Breast epithelium (tissue), 4 donors: ENCODE results near the gene TRIM7. TPM values are rescaled to one million over a fixed set of nuclear protein-coding genes. Genes with fewer than 3 reads are reported as not detected.
"Not testable (repeated sequence)": the region's sequence is repeated elsewhere in the genome, so short reads cannot be mapped to it uniquely, and the experiment has no call there.

Source experiments
- DNase-seq, 2 donors: peaks; one replicate each; pipeline ENCODE4 v3.0.0-alpha.2; 2019; ENCODE audit warnings: low spot score in 2 of 2
- H3K27ac ChIP-seq, 2 donors: fragments of 200-600 bp; sonication (generic) in 1 of 2; one replicate each; pipeline ENCODE4 v1.5.1; 2016 to 2019; ENCODE audit warnings: mild to moderate bottlenecking in 1 of 2
- H3K27me3 ChIP-seq, 2 donors: fragments of 200-600 bp; sonication (generic) in 1 of 2; one replicate each; pipeline versions ENCODE4 v1.5.1 to v1.6.0; 2017 to 2019; ENCODE audit warnings: control low read depth in 1 of 2, mild to moderate bottlenecking in 1 of 2
- H3K36me3 ChIP-seq: fragments of 200-600 bp; one replicate; pipeline ENCODE4 v1.5.1; 2019
- H3K4me1 ChIP-seq, 2 donors: fragments of 200-600 bp; sonication (generic); one replicate each; pipeline ENCODE4 v1.5.1; 2016 to 2019; ENCODE audit warnings: control low read depth in 1 of 2
- H3K4me3 ChIP-seq, 3 donors: fragments of 200-600 bp; sonication (generic); 1 replicate in 2 of 3; 2 replicates in 1 of 3; pipeline ENCODE4 v1.5.1; 2016 to 2019; ENCODE audit warnings: mild to moderate bottlenecking in 3 of 3, moderate library complexity in 2 of 3
- H3K9me3 ChIP-seq, 2 donors: fragments of 200-600 bp; sonication (generic) in 1 of 2; one replicate each; pipeline ENCODE4 v1.5.1; 2016 to 2019; ENCODE audit warnings: control low read depth in 1 of 2
- POLR2A ChIP-seq: fragments of 450-650 bp; IDR thresholded peaks from one replicate; pipeline ENCODE4 v1.6.1; 2016; ENCODE audit warnings: antibody characterized with exemption, mild to moderate bottlenecking, moderate library complexity
- POLR2AphosphoS5 ChIP-seq, 3 donors: sonication (generic); formaldehyde crosslinking; IDR thresholded peaks; one replicate each; pipeline ENCODE4 v1.6.1; 2017; ENCODE audit warnings: antibody characterized with exemption in 3 of 3
- intact Hi-C: fragments of 100-400 bp; cut with DNase I; formaldehyde crosslinking; loops from one replicate; pipeline ENCODE4 v1.15.1; 2023; ENCODE audit warnings: low total_unique reads
- total RNA-seq, 3 donors: library from RNA; depleted of rRNA; stranded (reverse); fragments of >200 nt; gene quantifications; one replicate each; pipeline ENCODE4 v1.1.0, GENCODE V29; 2016
- TF ChIP-seq, protein P1 (sequence below), 3 donors: fragments of 450-650 bp; IDR thresholded peaks; one replicate each; pipeline ENCODE4 v1.5.1; 2016 to 2017; ENCODE audit warnings: antibody characterized with exemption in 3 of 3, mild to moderate bottlenecking in 3 of 3, moderate library complexity in 3 of 3

Gene TRIM7
- total RNA-seq, 3 donors from 2014 or later = 0.29 to 5.4 (median 5.2) TPM

DNA sequence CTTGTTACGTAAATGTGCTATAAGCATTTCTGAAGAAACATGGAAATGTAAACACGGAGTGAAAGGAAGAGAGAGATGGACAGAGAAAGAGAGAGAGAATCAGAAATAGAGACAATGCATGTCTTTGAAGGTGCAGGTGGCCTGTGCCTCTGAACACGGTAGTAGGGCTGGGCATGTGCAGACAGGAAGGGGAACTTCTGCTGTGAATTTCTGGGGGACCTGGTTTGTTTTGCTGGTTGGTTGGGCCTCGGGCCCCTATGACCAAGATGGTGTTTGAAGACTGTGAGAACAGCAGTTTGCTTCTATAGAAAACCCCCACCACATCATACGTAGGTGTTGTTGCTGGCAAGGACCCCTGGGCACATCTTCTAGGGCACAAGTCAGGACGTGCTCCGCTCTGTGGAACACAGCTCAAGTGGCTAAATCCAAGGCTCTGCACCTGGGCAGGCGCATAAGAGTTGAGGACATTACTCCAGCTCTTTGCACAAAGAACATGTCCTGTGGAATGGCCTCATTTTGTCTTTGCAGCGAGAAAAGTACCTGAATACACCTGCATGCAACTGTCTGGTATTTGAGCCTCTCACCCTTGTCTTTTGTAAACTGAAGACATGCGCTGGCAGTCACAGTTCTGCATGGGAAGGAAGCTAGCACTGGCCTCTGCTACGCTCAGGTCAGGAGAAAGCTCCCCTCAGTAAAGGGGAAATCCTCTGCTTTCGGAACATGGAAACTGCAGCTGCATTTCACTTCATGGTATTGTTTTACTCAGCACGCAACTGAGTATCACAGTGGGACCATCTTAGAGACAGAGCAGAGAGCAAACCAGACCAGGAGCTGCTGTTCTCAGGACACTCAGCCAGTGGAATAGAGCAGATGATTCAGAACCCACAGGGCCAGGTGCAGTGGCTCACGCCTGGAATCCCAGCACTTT, 54.9 kb downstream of the TRIM7 start:
- no peak overlapping the region for H3K4me3 ChIP-seq
- no peaks in the 10 kb centered on the region for H3K36me3 ChIP-seq
- peak overlapping the region in 1 of 2 donors; percentile 12 for H3K27ac ChIP-seq
- peaks cover 0 to 5% of the 10 kb centered on the region in 2 donors for H3K9me3 ChIP-seq
- H3K27me3 ChIP-seq = peaks cover 0 to 18% of the 10 kb centered on the region in 2 donors
- intact Hi-C loops = no loop called here
- no peak for TF ChIP-seq POLR2AphosphoS5 (IDR thresholded peaks at IDR 0.05)
- TF ChIP-seq, protein P1, sequence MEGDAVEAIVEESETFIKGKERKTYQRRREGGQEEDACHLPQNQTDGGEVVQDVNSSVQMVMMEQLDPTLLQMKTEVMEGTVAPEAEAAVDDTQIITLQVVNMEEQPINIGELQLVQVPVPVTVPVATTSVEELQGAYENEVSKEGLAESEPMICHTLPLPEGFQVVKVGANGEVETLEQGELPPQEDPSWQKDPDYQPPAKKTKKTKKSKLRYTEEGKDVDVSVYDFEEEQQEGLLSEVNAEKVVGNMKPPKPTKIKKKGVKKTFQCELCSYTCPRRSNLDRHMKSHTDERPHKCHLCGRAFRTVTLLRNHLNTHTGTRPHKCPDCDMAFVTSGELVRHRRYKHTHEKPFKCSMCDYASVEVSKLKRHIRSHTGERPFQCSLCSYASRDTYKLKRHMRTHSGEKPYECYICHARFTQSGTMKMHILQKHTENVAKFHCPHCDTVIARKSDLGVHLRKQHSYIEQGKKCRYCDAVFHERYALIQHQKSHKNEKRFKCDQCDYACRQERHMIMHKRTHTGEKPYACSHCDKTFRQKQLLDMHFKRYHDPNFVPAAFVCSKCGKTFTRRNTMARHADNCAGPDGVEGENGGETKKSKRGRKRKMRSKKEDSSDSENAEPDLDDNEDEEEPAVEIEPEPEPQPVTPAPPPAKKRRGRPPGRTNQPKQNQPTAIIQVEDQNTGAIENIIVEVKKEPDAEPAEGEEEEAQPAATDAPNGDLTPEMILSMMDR (IDR thresholded peaks at IDR 0.05) = no peak
- no peak for TF ChIP-seq POLR2A
- no peak for DNase-seq
- no peaks in the 10 kb centered on the region for H3K4me1 ChIP-seq

DNA sequence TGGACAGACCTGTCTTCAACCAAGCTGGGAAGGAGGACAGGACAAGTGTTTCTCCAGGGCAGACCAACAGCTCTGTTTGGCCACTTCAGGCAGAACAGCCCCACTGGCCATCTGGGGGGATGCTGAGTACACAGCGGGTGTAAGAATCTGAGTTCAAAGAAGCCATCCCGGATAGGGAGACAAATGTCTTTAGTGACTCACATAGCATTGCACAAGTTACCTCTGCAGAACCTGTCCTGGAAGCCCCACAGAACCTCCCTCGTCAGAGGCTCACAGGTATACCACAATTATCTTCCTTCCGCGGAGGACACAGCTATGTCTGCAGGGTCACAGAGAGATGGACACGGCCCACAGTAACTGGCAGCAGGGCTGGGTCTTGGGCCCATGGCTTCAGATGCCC, 55.6 kb downstream of the TRIM7 start:
- intact Hi-C loops = no loop called here
- TF ChIP-seq, protein P1 (IDR thresholded peaks at IDR 0.05) = no peak
- TF ChIP-seq POLR2A = no peak
- TF ChIP-seq POLR2AphosphoS5 (IDR thresholded peaks at IDR 0.05) = no peak
- H3K9me3 ChIP-seq = peaks cover 0 to 5% of the 10 kb centered on the region in 2 donors

DNA sequence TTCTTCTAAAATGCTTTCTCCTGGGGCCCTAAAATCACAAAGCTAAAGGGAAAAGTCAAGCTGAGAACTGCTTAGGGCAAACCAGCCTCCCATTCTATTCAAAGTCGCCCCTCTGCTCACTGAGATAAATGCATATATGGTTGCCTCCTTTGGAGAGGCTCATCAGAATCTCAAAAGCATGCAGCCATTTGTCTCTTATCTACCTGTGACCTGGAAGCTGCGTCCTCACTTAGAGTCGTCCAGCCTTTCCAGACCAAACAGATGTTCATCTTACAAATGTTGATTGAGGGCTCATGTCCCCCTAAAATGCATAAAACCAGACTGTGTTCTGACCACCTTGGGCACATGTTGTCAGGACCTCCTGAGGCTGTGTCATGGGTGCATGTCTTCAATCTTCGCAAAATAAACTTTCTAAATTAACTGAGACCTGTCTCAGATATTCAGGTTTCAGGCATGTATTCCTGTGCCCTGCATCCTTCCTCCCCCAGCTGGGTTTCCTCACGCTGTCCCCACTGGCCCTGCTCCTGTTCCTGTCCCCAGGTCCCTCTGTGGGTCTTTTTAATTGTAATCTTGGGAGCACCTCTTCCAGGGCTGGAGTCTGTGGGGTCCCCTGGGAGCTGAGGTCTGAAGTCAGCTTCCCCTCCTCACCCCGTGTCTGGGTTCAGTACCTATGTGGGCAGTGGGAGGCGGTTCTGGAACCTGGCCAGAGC, 57.9 kb downstream of the TRIM7 start, which contains the start of gene OR2V2:
OR2V2 (plus strand) TSS at position 660 of the 710 bp plus-strand sequence. CDS start 7,357 bp downstream, outside the sequence.
- peaks cover 0 to 21% of the 10 kb centered on the region in 2 donors for H3K27me3 ChIP-seq
- H3K36me3 ChIP-seq, intact Hi-C loops, H3K27ac ChIP-seq, H3K9me3 ChIP-seq, DNase-seq, H3K4me3 ChIP-seq, H3K4me1 ChIP-seq: not testable (repeated sequence)

More for the DNA sequence above, 55.6 kb downstream of the TRIM7 start:
- Histone ChIP-seq H3K27ac (peak overlapping the region in 1 of 2 donors; percentile 12), H3K27me3 (peaks cover 0 to 18% of the 10 kb centered on the region in 2 donors), H3K36me3 (no peaks in the 10 kb centered on the region), H3K4me1 (no peaks in the 10 kb centered on the region), H3K4me3 (no peak overlapping the region)
- no peak for DNase-seq

DNA sequence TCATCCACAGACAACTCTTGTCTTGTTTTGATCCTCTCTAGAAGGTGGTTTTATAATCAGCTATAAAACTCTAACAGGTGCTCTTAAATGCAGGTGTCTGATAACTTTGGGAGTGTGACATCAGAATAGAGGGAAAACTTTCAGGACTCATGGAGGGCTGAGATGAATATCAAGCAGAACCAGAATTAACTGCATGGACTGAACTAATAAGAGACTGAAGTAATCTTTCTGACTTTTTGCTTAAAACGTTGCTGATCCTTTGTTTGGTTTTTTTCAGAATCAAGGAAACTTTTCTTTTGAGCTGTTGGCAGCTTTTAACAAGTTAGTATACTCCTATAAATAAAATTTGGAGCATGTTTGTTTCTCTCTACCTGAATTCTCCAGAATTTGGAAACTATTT, 59.9 kb downstream of the TRIM7 start:
- intact Hi-C loops = no loop called here
- no peaks in the 10 kb centered on the region for H3K36me3 ChIP-seq
- H3K4me1 ChIP-seq = no peaks in the 10 kb centered on the region
- H3K27ac ChIP-seq = no peak overlapping the region
- H3K27me3 ChIP-seq = peaks cover 0 to 19% of the 10 kb centered on the region in 2 donors
- no peak overlapping the region for H3K4me3 ChIP-seq
- DNase-seq = no peak
- TF ChIP-seq, protein P1 (IDR thresholded peaks at IDR 0.05) = no peak
- TF ChIP-seq POLR2A (no peak), POLR2AphosphoS5 (IDR thresholded peaks at IDR 0.05) (no peak)
- peaks cover 0 to 5% of the 10 kb centered on the region in 2 donors for H3K9me3 ChIP-seq

Other genes with a start within 250 kb of the TRIM7 start
- under 1 TPM in 1 of 3 donors, not detected in 2; under 0.01 TPM for gene BTNL3, start 216.3 kb downstream of the TRIM7 start, total RNA-seq
- 100 to 1,000 TPM in 1 of 3 donors, 10 to 100 TPM in 2; 27.2 to 169 (median 94.6) TPM for gene BTNL9, start 164.9 kb downstream of the TRIM7 start, total RNA-seq
- gene OR2V1, start 74.0 kb downstream of the TRIM7 start, total RNA-seq = not detected
- gene OR2V2, start 57.6 kb downstream of the TRIM7 start, total RNA-seq = not detected
- 10 to 100 TPM; 14.1 to 16.0 (median 15.1) TPM for gene TRIM41, start 18.1 kb upstream of the TRIM7 start, total RNA-seq
- 1,000 to 10,000 TPM; 2,096 to 2,842 (median 2,553) TPM for gene RACK1, start 38.7 kb upstream of the TRIM7 start, total RNA-seq
- 10 to 100 TPM; 12.8 to 18.6 (median 18.4) TPM for gene TRIM52, start 55.9 kb upstream of the TRIM7 start, total RNA-seq
- gene OR4F3, start 162.1 kb upstream of the TRIM7 start, total RNA-seq = under 1 TPM in 1 of 3 donors, not detected in 2; 0.88 TPM